Fibroblast of pulmonary artery (primary cell): ENCODE results near the gene BCL7C.

ENCODE experiments used
- DNase-seq: peaks from one replicate; pipeline ENCODE4 v3.0.0-alpha.2; 2010; ENCODE audit warnings: low read depth
- H3K4me3 ChIP-seq: replicated peaks from 2 replicates; pipeline ENCODE4 v1.5.1; 2011; ENCODE audit warnings: low read depth, mild to moderate bottlenecking, control low read depth, low read length, moderate library complexity
- CTCF ChIP-seq: IDR thresholded peaks from 2 replicates; pipeline ENCODE4 v1.5.1; 2011; ENCODE audit warnings: mild to moderate bottlenecking, control low read depth, low read length, inconsistent platforms; ENCODE audit errors: missing control alignments

BCL7C gene

DNA sequence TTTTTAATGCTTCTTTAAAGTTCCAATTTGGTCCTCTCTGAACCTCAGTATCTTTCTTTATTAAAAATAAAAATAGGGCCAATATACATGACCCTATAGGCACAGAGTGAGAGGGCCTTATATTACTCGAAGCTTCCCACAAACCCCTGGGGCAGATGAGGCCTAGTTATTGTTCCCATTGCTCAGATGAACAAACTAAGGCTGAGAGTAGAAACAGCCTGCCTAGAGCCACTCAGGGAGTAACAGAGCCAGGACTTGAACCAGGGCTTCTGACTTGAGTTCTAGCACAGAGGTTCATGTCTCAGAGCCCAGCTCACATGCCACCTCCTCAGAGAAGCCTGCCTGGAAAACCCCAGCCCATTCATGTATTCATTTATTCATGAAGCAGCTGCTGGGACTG is 7.7 kb downstream of the BCL7C start:
- no peak for DNase-seq
- no peak overlapping the region for H3K4me3 ChIP-seq
- TF ChIP-seq CTCF = no peak

DNA sequence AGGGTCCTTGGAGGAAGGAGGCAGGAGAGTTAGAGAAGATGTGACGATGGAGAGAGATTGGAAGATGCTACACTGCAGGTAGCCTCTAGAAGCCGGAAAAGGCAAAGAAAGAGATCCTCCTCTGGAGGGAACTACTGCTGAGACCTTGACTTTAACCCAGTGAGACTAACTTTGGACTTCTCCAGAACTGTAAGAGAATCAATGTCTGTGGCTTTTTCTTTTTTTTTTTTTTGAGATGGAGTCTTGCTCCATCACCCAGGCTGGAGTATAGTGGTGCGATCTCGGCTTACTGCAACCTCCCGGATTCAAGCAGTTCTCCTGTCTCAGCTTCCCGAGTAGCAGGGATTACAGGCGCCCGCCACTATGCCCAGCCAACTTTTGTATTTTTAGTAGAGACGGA is 8.7 kb downstream of the BCL7C start:
- no peak for TF ChIP-seq CTCF
- H3K4me3 ChIP-seq = no peak overlapping the region
- DNase-seq = no peak

DNA sequence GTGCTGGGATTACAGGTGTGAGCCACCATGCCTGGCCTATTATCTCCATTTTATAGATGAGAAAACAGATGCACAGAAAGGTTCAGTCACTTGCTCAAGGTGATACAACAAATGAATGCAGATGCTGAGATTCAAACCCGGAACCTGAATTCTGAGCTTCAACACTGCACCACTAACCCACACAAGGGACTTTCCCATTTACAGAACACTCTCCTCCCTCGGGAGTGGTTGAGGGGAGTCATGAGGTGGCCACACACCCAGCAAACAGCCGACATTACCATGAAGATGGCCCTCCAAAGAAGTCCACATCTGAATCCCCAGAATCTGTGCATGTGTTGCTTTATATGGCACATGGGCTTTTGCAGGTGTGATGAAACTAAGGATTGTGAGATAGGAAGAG is 9.1 kb downstream of the BCL7C start:
- no peak for DNase-seq
- no peak for TF ChIP-seq CTCF
- H3K4me3 ChIP-seq = no peak overlapping the region

DNA sequence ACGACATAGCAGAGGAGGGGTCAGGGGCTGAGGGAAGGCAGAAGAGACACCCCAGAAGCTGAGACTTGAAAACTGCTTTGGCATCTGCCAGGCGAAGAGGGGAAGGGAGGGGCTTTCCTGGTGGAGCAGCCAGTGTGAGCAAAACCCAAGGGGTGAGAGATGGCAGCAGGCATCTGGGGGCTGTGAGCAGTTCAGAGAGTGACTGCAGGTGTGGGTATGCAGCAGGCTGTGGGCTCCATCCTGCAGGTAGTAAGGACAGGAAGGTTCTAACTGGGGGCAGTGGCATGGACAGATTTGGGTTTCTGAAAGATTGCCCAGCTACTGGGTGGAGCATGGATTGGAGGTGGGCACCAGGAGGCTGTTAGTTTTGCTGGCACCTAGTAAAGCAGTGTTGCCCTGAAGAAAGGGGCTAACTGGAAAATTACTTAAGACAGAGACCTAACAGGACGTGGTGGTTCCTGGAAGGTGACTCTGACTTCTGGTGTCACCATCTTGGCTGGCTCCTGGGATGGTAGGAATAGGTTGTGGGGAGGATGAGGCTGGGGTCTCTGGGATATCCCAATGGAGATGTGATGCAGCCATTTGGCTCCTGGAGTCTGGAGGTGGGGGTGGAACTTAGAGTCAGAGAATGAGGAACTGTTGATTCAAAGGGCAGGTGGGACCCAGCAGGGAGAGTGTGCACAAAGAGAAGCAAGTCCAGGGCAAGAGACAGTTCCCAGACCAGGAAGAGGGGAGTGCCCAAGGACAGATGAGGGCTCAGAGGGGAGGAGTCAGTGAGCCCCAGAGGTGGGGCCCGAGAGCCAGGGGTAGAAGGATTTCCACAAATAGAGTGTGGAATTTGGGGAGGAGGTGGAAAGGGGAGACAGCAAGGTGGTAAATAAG is 11.2 kb downstream of the BCL7C start:
- H3K4me3 ChIP-seq = no peak overlapping the region
- DNase-seq = no peak
- TF ChIP-seq CTCF = no peak

GRCh38 chr16:30876867-30877266 is 17.0 kb downstream of the BCL7C start:
- H3K4me3 ChIP-seq = peak overlapping the region; percentile 87
- no peak for TF ChIP-seq CTCF
- no peak for DNase-seq

- peak overlapping the region; percentile 87 for H3K4me3 ChIP-seq
- TF ChIP-seq CTCF = no peak
- no peak for DNase-seq
Observed at GRCh38 chr16:30875871-30876801, 17.7 kb downstream of the BCL7C start.
